ENCODE data around the gene LLGL2.

The LLGL2 gene

DNA sequence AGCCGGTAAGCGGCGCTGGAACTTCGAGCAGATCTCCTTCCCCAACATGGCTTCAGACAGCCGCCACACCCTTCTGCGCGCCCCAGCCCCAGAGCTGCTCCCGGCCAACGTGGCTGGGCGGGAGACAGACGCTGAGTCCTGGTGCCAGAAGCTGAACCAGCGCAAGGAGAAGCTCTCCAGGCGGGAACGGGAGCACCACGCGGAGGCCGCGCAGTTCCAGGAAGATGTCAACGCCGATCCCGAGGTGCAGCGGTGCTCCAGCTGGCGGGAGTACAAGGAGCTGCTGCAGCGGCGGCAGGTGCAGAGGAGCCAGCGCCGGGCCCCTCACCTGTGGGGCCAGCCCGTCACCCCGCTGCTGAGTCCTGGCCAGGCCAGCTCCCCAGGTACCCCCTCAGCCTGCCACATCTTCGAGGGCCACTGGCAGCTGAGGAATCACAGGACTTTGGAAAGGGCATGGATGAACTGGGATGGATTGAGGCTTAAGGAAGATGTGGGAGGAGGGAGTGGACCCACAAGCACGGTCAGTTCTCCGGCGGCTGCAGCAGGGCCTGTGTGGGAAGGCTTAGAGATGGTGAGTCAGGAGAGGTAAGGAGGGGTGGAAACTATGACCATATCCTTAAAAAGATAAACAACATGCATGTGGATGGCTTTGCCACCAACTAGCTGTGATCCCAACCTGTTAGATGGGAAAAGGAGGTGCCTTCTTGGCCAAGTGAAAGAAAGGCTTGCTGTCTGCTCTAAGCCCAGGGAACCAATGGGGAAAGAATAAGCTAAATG lies 3.4 kb upstream of the LLGL2 start:
- no peak for DNase-seq
- Histone ChIP-seq H2AFZ (ENCODE audit: low read length) (no peak overlapping the region), H3K36me3 (replicated peaks; ENCODE audit: insufficient read depth, low read length) (no peaks in the 10 kb centered on the region), H3K4me1 (ENCODE audit: low read length) (peaks cover 25% of the 10 kb centered on the region), H3K9me3 (replicated peaks; ENCODE audit: insufficient read depth, low read length) (no peaks in the 10 kb centered on the region), H3K4me3 (ENCODE audit: low read length) (no peak overlapping the region), H3K27me3 (replicated peaks; ENCODE audit: insufficient read depth, low read length) (no peaks in the 10 kb centered on the region), H3K9ac (ENCODE audit: low read length) (no peak overlapping the region), H3K4me2 (ENCODE audit: low read depth, low read length) (no peak overlapping the region), H4K20me1 (ENCODE audit: insufficient read depth, low read length) (no peaks in the 10 kb centered on the region), H3K27ac (ENCODE audit: low read length) (no peak overlapping the region), H3K79me2 (ENCODE audit: low read length) (peaks cover 15% of the 10 kb centered on the region), H3K9me2 (replicated peaks; ENCODE audit: insufficient read depth, low read length) (no peaks in the 10 kb centered on the region), H3F3A (ENCODE audit: insufficient read depth, low read length) (peaks cover 7% of the 10 kb centered on the region; the same call in 1 of the 2 replicates)
- no peak for TF ChIP-seq EZH2 (optimal IDR thresholded peaks at IDR 0.05; ENCODE audit: low read depth, low read length)

DNA sequence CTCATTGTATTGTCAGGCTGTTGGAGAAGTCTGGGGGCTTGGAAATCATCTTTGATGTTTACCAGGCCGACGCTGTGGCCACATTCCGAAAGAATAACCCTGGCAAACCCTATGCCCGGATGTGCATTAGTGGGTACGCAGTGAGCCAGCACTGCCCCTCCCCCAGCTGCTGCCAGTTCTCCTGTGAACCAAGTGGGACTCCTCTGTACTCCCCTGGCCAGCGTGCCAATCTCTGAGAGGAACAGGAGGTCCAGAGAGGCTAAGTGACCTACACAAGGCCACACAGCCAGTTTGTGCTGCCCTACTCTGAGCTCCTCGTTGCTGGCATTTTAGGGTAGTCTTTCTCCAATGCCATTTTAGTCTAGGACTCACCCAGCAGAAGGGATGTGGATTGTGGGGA lies 1.9 kb upstream of the LLGL2 start:
- Histone ChIP-seq H3K4me1 (ENCODE audit: low read length) (peaks cover 11% of the 10 kb centered on the region), H2AFZ (ENCODE audit: low read length) (no peak overlapping the region), H3K36me3 (replicated peaks; ENCODE audit: insufficient read depth, low read length) (no peaks in the 10 kb centered on the region), H3F3A (ENCODE audit: insufficient read depth, low read length) (peaks cover 7% of the 10 kb centered on the region; the same call in 1 of the 2 replicates), H3K9me2 (replicated peaks; ENCODE audit: insufficient read depth, low read length) (no peaks in the 10 kb centered on the region), H3K27me3 (replicated peaks; ENCODE audit: insufficient read depth, low read length) (no peaks in the 10 kb centered on the region), H3K4me3 (ENCODE audit: low read length) (no peak overlapping the region), H3K9ac (ENCODE audit: low read length) (no peak overlapping the region), H3K27ac (ENCODE audit: low read length) (no peak overlapping the region), H4K20me1 (ENCODE audit: insufficient read depth, low read length) (no peaks in the 10 kb centered on the region), H3K4me2 (ENCODE audit: low read depth, low read length) (no peak overlapping the region), H3K9me3 (replicated peaks; ENCODE audit: insufficient read depth, low read length) (no peaks in the 10 kb centered on the region), H3K79me2 (ENCODE audit: low read length) (no peaks in the 10 kb centered on the region)
- DNase-seq, result no peak
- no peak for TF ChIP-seq CTCF (IDR thresholded peaks at IDR 0.05; ENCODE audit: low read length)
- no peak for TF ChIP-seq EZH2 (optimal IDR thresholded peaks at IDR 0.05; ENCODE audit: low read depth, low read length)
- no peak for TF ChIP-seq EZH2phosphoT487 (IDR thresholded peaks at IDR 0.05; ENCODE audit: low read length)

DNA sequence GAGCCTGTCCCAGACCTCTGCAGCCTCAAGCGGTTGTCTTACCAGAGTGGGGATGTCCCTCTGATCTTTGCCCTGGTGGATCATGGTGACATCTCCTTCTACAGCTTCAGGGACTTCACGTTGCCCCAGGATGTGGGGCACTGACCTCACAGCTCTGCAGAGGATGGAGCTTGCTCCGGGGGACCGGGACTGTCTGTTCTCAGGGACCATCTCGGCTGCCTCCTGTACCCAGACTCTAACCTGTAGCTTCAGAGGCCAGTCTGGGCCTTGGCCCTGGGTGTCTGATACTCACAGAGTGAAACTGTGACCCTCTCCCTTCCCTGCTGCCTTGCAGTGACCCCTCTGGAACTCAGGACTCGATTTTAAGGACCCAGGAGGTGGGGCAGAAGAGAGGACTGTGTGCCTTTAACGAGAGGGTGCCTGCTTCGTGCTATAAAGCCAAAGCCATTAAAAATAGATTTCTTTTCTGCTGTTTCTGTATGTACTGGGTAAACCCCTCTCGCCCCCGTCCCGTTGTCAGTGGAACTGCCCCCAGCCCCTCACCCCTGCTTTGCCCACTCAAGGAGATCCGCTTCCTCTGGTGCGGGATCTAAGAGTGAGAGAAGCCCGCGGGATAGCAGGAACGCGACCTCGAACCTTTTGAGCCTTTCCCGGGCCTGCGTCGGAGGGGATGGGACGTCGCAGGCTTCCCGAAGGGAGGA lies 1.1 kb upstream of the LLGL2 start:
- Histone ChIP-seq H3K79me2 (ENCODE audit: low read length) (no peaks in the 10 kb centered on the region), H3F3A (ENCODE audit: insufficient read depth, low read length) (0 out of 2 replicates have a peak, but pooled peaks cover 3% of the 10 kb centered on the region), H3K9ac (ENCODE audit: low read length) (peak overlapping the region; percentile 85; the same call in 1 of the 2 replicates), H3K27me3 (replicated peaks; ENCODE audit: insufficient read depth, low read length) (no peaks in the 10 kb centered on the region), H2AFZ (ENCODE audit: low read length) (peak overlapping the region; percentile 100; the same call in 1 of the 2 replicates), H3K9me3 (replicated peaks; ENCODE audit: insufficient read depth, low read length) (no peaks in the 10 kb centered on the region), H3K36me3 (replicated peaks; ENCODE audit: insufficient read depth, low read length) (no peaks in the 10 kb centered on the region), H4K20me1 (ENCODE audit: insufficient read depth, low read length) (no peaks in the 10 kb centered on the region), H3K4me1 (ENCODE audit: low read length) (peaks cover 11% of the 10 kb centered on the region), H3K27ac (ENCODE audit: low read length) (no peak overlapping the region), H3K4me2 (ENCODE audit: low read depth, low read length) (peak overlapping the region; percentile 82), H3K4me3 (ENCODE audit: low read length) (peak overlapping the region; percentile 96), H3K9me2 (replicated peaks; ENCODE audit: insufficient read depth, low read length) (no peaks in the 10 kb centered on the region)
- DNase-seq, result no peak
- no peak for TF ChIP-seq EZH2phosphoT487 (IDR thresholded peaks at IDR 0.05; ENCODE audit: low read length)
- no peak for TF ChIP-seq EZH2 (optimal IDR thresholded peaks at IDR 0.05; ENCODE audit: low read depth, low read length)
- no peak for TF ChIP-seq CTCF (IDR thresholded peaks at IDR 0.05; ENCODE audit: low read length)

Data from MM.1S (cell line).